Measurements from ENCODE around the gene VRTN. TPM values are rescaled to one million over a fixed set of nuclear protein-coding genes. Genes with fewer than 3 reads are reported as not detected.

The VRTN gene
- total RNA-seq, 1 donor from 2014 or later: not detected

GRCh38 chr14:74392616-74393570, 44.6 kb downstream of the VRTN start:
- no peak for DNase-seq (ENCODE audit: low read depth)
- Histone ChIP-seq H3K27me3 (ENCODE audit: control insufficient read depth, insufficient read depth, low read length) (peaks cover 20% of the 10 kb centered on the region), H3K4me3 (ENCODE audit: low read depth, low read length) (no peak overlapping the region), H3K36me3 (ENCODE audit: control insufficient read depth, insufficient read depth, low read length) (no peaks in the 10 kb centered on the region)
- TF ChIP-seq CTCF (IDR thresholded peaks at IDR 0.05; ENCODE audit: insufficient read depth, low read length, poor library complexity, severe bottlenecking): no peak

- DNase-seq (ENCODE audit: low read depth): no peak
- no peak for TF ChIP-seq CTCF (IDR thresholded peaks at IDR 0.05; ENCODE audit: insufficient read depth, low read length, poor library complexity, severe bottlenecking)
- peaks cover 23% of the 10 kb centered on the region for H3K27me3 ChIP-seq (ENCODE audit: control insufficient read depth, insufficient read depth, low read length)
- H3K36me3 ChIP-seq (ENCODE audit: control insufficient read depth, insufficient read depth, low read length): no peaks in the 10 kb centered on the region
- H3K4me3 ChIP-seq (ENCODE audit: low read depth, low read length): no peak overlapping the region
These were observed 46.3 kb downstream of the VRTN start for GRCh38 chr14:74394549-74394948.

- no peak for TF ChIP-seq CTCF (IDR thresholded peaks at IDR 0.05; ENCODE audit: insufficient read depth, low read length, poor library complexity, severe bottlenecking)
- Histone ChIP-seq H3K36me3 (ENCODE audit: control insufficient read depth, insufficient read depth, low read length) (no peaks in the 10 kb centered on the region), H3K4me3 (ENCODE audit: low read depth, low read length) (no peak overlapping the region), H3K27me3 (ENCODE audit: control insufficient read depth, insufficient read depth, low read length) (peaks cover 26% of the 10 kb centered on the region)
- DNase-seq (ENCODE audit: low read depth): no peak
These were observed 46.8 kb downstream of the VRTN start for GRCh38 chr14:74395094-74395493.

- TF ChIP-seq CTCF (IDR thresholded peaks at IDR 0.05; ENCODE audit: insufficient read depth, low read length, poor library complexity, severe bottlenecking): no peak
- H3K36me3 ChIP-seq (ENCODE audit: control insufficient read depth, insufficient read depth, low read length): no peaks in the 10 kb centered on the region
These were observed 51.9 kb downstream of the VRTN start for GRCh38 chr14:74400031-74400685.

GRCh38 chr14:74400919-74401503, 52.7 kb downstream of the VRTN start:
- Histone ChIP-seq H3K36me3 (ENCODE audit: control insufficient read depth, insufficient read depth, low read length) (no peaks in the 10 kb centered on the region), H3K4me3 (ENCODE audit: low read depth, low read length) (no peak overlapping the region), H3K27me3 (ENCODE audit: control insufficient read depth, insufficient read depth, low read length) (peaks cover 20% of the 10 kb centered on the region)
- no peak for DNase-seq (ENCODE audit: low read depth)
- no peak for TF ChIP-seq CTCF (IDR thresholded peaks at IDR 0.05; ENCODE audit: insufficient read depth, low read length, poor library complexity, severe bottlenecking)

More at GRCh38 chr14:74400031-74400685, 51.9 kb downstream of the VRTN start:
- H3K27me3 ChIP-seq (ENCODE audit: control insufficient read depth, insufficient read depth, low read length): peaks cover 26% of the 10 kb centered on the region
- no peak for DNase-seq (ENCODE audit: low read depth)
- H3K4me3 ChIP-seq (ENCODE audit: low read depth, low read length): no peak overlapping the region
